Type B pancreatic cell (in vitro differentiated cells): ENCODE results near the gene PRELID3B. TPM values are rescaled to one million over a fixed set of nuclear protein-coding genes. Genes with fewer than 3 reads are reported as not detected.

Source experiments
- DNase-seq: peaks from one replicate; pipeline ENCODE4 v3.0.0; 2021; ENCODE audit warnings: mixed read lengths; ENCODE audit not compliant: unreplicated experiment; ENCODE audit errors: extremely low spot score
- H3K27ac Mint-ChIP-seq: 2 replicates; pipeline ENCODE4 v1.8.0; 2021; ENCODE audit warnings: mild to moderate bottlenecking, mixed read lengths
- H3K27me3 Mint-ChIP-seq: 2 replicates; pipeline ENCODE4 v1.8.0; 2021; ENCODE audit warnings: mixed read lengths
- H3K36me3 Mint-ChIP-seq: 2 replicates; pipeline ENCODE4 v1.8.0; 2021; ENCODE audit warnings: mixed read lengths
- H3K4me1 Mint-ChIP-seq: one replicate; pipeline ENCODE4 v1.8.0; 2021; ENCODE audit warnings: mixed read lengths; ENCODE audit not compliant: unreplicated experiment
- H3K4me3 Mint-ChIP-seq: 2 replicates; pipeline ENCODE4 v1.8.0; 2021; ENCODE audit warnings: mild to moderate bottlenecking, mixed read lengths
- H3K9me3 Mint-ChIP-seq: 2 replicates; pipeline ENCODE4 v1.8.0; 2021; ENCODE audit warnings: mixed read lengths
- total RNA-seq: library from RNA; stranded (reverse); gene quantifications from 2 replicates; pipeline ENCODE4 v1.2.1, GENCODE V29; 2021; ENCODE audit warnings: low replicate concordance
- TF ChIP-seq, protein P1 (sequence below): fragments of 200-600 bp; sonication (generic); conservative IDR thresholded peaks from 2 replicates; pipeline ENCODE4 v1.5.0; 2021; ENCODE audit warnings: antibody characterized with exemption, mild to moderate bottlenecking

PRELID3B gene
- total RNA-seq, 1 donor from 2014 or later = 45.9 TPM

DNA sequence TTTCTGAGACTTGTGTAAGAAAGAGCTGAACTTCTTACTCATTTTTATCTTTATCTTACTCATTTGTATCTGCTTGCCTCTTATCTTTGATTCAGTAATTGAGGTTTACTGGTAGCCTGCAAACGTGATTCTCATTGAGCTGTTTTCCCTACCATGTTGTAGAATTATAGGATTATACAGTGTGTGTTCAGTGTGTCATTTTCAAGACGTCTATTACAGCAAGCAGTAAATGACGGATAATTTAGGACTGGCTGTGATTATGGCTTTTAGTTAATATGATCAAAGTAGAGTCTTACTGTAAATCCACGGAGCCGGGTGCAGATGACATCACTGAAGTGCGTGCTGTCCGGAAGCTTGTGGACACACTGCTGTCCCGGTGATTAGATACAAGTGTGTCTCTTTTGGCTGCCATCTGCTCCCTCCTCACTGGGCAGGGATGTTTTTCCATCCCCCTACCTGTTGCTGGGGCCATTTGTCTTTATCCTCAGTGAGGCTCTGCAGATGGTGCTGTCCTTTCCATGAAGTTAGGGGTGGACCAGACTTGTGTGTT, 55.5 kb downstream of the PRELID3B start:
- H3K36me3 Mint-ChIP-seq = peaks cover 59% of the 10 kb centered on the region
- peaks cover 35% of the 10 kb centered on the region for H3K4me1 Mint-ChIP-seq
- TF ChIP-seq, protein P1, sequence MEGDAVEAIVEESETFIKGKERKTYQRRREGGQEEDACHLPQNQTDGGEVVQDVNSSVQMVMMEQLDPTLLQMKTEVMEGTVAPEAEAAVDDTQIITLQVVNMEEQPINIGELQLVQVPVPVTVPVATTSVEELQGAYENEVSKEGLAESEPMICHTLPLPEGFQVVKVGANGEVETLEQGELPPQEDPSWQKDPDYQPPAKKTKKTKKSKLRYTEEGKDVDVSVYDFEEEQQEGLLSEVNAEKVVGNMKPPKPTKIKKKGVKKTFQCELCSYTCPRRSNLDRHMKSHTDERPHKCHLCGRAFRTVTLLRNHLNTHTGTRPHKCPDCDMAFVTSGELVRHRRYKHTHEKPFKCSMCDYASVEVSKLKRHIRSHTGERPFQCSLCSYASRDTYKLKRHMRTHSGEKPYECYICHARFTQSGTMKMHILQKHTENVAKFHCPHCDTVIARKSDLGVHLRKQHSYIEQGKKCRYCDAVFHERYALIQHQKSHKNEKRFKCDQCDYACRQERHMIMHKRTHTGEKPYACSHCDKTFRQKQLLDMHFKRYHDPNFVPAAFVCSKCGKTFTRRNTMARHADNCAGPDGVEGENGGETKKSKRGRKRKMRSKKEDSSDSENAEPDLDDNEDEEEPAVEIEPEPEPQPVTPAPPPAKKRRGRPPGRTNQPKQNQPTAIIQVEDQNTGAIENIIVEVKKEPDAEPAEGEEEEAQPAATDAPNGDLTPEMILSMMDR = no peak
- H3K9me3 Mint-ChIP-seq = no peaks in the 10 kb centered on the region
- no peak overlapping the region for H3K27ac Mint-ChIP-seq
- H3K4me3 Mint-ChIP-seq = no peak overlapping the region
- H3K27me3 Mint-ChIP-seq = no peaks in the 10 kb centered on the region
- peak; percentile 39 for DNase-seq

DNA sequence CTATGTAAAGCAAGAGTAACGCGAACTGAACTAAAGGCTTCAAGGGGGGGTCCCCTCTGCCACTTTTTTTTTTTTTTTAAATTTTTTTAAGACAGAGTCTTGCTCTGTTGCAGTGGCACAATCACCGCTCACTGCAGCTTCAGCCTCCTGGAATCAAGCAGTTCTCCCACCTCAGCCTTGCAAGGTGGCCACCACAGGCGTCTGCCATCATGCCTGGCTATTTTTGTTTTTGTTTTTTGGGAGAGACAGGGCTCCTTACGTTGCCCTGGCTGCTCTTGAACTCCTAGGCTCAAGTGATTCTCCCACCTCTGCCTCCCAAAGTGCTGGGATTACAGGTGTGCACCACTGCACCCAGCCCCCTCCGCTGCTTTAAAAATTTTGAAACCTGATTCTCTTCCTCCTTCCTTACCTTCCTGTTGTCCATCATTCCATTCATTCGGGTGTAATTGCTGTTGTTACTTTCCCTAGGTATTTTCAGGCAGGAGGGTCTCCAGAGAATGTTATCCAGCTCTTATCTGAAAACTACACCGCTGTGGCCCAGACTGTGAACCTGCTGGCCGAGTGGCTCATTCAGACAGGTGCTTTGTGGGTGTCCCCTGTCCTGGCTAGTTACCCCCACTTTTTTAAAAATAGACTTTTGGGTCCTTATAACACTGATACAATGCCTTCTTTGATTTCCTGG, 56.2 kb downstream of the PRELID3B start:
- peak; percentile 42 for DNase-seq
- no peaks in the 10 kb centered on the region for H3K9me3 Mint-ChIP-seq
- TF ChIP-seq, protein P1 = no peak
- no peak overlapping the region for H3K4me3 Mint-ChIP-seq
- peaks cover 55% of the 10 kb centered on the region for H3K36me3 Mint-ChIP-seq
- no peak overlapping the region for H3K27ac Mint-ChIP-seq
- H3K4me1 Mint-ChIP-seq = peaks cover 35% of the 10 kb centered on the region
- no peaks in the 10 kb centered on the region for H3K27me3 Mint-ChIP-seq

DNA sequence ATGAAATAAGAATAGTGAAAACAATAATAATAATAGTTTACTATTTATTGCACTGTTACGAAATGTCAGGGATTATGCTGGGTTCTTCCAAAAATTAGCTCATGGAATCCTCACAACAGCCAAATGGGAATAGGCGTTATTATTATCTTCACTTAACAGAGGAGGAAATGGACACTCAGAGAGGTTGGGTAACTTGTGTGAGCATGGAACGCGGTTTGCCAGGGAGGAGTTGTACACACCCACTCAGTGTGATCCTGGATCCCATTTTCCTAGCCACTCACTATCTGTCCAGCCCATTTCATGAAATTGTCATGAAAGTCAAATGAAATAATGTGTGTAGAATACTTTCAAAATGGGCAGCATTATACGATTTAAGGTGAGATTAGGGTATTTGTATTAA, 56.9 kb downstream of the PRELID3B start:
- Mint-ChIP-seq H3K36me3 (peaks cover 50% of the 10 kb centered on the region), H3K4me3 (no peak overlapping the region), H3K27ac (no peak overlapping the region), H3K4me1 (peaks cover 35% of the 10 kb centered on the region), H3K9me3 (no peaks in the 10 kb centered on the region), H3K27me3 (no peaks in the 10 kb centered on the region)
- TF ChIP-seq, protein P1 = no peak
- DNase-seq = no peak

DNA sequence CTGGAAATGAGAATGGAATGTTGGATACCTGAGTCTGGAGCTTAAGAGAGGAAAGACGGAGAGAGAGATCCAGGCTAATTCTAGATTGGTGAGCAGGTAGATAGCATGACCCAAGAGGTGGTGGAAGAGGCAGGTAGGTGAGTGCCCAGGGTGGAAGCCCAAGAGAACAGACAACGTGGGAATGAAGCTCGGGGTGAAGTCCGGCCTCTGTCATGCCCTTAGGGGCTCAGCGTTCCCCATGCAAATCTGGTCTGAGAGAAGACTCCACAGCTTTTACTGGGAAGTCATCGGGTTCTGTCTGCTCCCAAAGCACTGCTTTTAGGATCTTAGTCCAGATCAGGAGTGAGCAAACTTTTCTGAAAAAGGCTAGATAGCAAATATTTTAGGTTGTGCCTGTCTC, 57.9 kb downstream of the PRELID3B start:
- peak; percentile 40 for DNase-seq
- Mint-ChIP-seq H3K27ac (no peak overlapping the region), H3K9me3 (no peaks in the 10 kb centered on the region), H3K4me1 (peaks cover 35% of the 10 kb centered on the region), H3K27me3 (no peaks in the 10 kb centered on the region), H3K36me3 (peaks cover 47% of the 10 kb centered on the region), H3K4me3 (no peak overlapping the region)
- TF ChIP-seq, protein P1 = no peak

Other genes starting within 250 kb of the PRELID3B start
- 1.7 and 6.1 TPM in 2 replicates for gene GNAS-AS1, start 191.9 kb downstream of the PRELID3B start, total RNA-seq
- 1,005 and 1,406 TPM in 2 replicates for gene GNAS, start 190.1 kb downstream of the PRELID3B start, total RNA-seq
- 73.0 and 110 TPM in 2 replicates for gene NELFCD, start 61.5 kb downstream of the PRELID3B start, total RNA-seq
- 71.9 and 75.9 TPM in 2 replicates for gene CTSZ, start 35.5 kb downstream of the PRELID3B start, total RNA-seq
- 0.46 and 0.52 TPM in 2 replicates for gene TUBB1, start 23.4 kb downstream of the PRELID3B start, total RNA-seq
- gene ATP5F1E, start 10.5 kb downstream of the PRELID3B start, total RNA-seq = 75.6 and 81.8 TPM in 2 replicates
- not detected in 2 replicates for gene ZNF831, start 121.0 kb upstream of the PRELID3B start, total RNA-seq